Myocyte (in vitro differentiated cells): ENCODE results near the gene CTSK. TPM values are rescaled to one million over a fixed set of nuclear protein-coding genes. Genes with fewer than 3 reads are reported as not detected.

Experiments
- DNase-seq: peaks from one replicate; pipeline ENCODE4 v3.0.0-alpha.2; 2012; ENCODE audit warnings: low read depth
- total RNA-seq: library from RNA; depleted of rRNA; stranded (reverse); fragments of >200 nt; gene quantifications from 2 replicates; pipeline ENCODE4 v1.2.3, GENCODE V29; 2014

Gene CTSK
- total RNA-seq, 1 donor from 2014 or later: 2.6 TPM

- DNase-seq: no peak
Measured at GRCh38 chr1:150763018-150763417, 45.0 kb downstream of the CTSK start.

- DNase-seq: no peak
Measured at GRCh38 chr1:150762552-150762951, 45.5 kb downstream of the CTSK start.

GRCh38 chr1:150761801-150762200 is 46.3 kb downstream of the CTSK start:
- no peak for DNase-seq

GRCh38 chr1:150760013-150760412 is 48.0 kb downstream of the CTSK start:
- no peak for DNase-seq

- no peak for DNase-seq
Measured at GRCh38 chr1:150753416-150753815, 54.6 kb downstream of the CTSK start.

- DNase-seq: no peak
Measured at GRCh38 chr1:150751443-150751842, 56.6 kb downstream of the CTSK start.

- no peak for DNase-seq
Measured at GRCh38 chr1:150749720-150750311, 58.2 kb downstream of the CTSK start.

GRCh38 chr1:150748878-150749719 is 59.0 kb downstream of the CTSK start:
- no peak for DNase-seq

Other genes starting within 250 kb of the CTSK start
- gene MCL1, start 228.7 kb downstream of the CTSK start, total RNA-seq: 162 and 186 TPM in 2 replicates
- 86.7 and 116 TPM in 2 replicates for gene ENSA, start 178.6 kb downstream of the CTSK start, total RNA-seq
- gene GOLPH3L, start 111.1 kb downstream of the CTSK start, total RNA-seq: 12.1 and 13.1 TPM in 2 replicates
- gene HORMAD1, start 87.4 kb downstream of the CTSK start, total RNA-seq: not detected in 2 replicates
- gene CTSS, start 42.5 kb downstream of the CTSK start, total RNA-seq: 2.6 and 3.8 TPM in 2 replicates
- gene ARNT, start 68.3 kb upstream of the CTSK start, total RNA-seq: 33.1 and 41.7 TPM in 2 replicates
- not detected in 2 replicates for gene CTXND2, start 78.9 kb upstream of the CTSK start, total RNA-seq
- gene SETDB1, start 118.1 kb upstream of the CTSK start, total RNA-seq: 42.9 and 48.3 TPM in 2 replicates
- gene CERS2, start 166.6 kb upstream of the CTSK start, total RNA-seq: 55.2 and 58.3 TPM in 2 replicates
- gene ANXA9, start 174.0 kb upstream of the CTSK start, total RNA-seq: not detected in 2 replicates
- 23.6 and 39.6 TPM in 2 replicates for gene MINDY1, start 198.6 kb upstream of the CTSK start, total RNA-seq
- 25.9 and 47.5 TPM in 2 replicates for gene PRUNE1, start 200.2 kb upstream of the CTSK start, total RNA-seq
- 1.4 and 1.8 TPM in 2 replicates for gene BNIPL, start 228.3 kb upstream of the CTSK start, total RNA-seq
- gene C1orf56, start 239.5 kb upstream of the CTSK start, total RNA-seq: 4.8 and 5.4 TPM in 2 replicates